Liver (tissue), 3 donors: ENCODE measurements around the gene RNU6-8.

ENCODE experiments used
- ATF3 ChIP-seq: IDR thresholded peaks from 2 replicates; pipeline ENCODE4 v1.6.1; 2016; ENCODE audit warnings: antibody characterized with exemption
- CTCF ChIP-seq: fragments of 150-350 bp; IDR thresholded peaks from 2 replicates; pipeline ENCODE4 v1.5.1; 2017; ENCODE audit warnings: improper control_type of control experiment, low read depth, low read length; ENCODE audit not compliant: missing input control
- FOXA2 ChIP-seq: IDR thresholded peaks from 2 replicates; pipeline ENCODE4 v1.6.1; 2016; ENCODE audit warnings: antibody characterized with exemption
- HNF4A ChIP-seq, 2 donors: conservative IDR thresholded peaks; 2 replicates each; pipeline ENCODE4 v1.6.1; 2016; ENCODE audit warnings: antibody characterized with exemption in 2 of 2, mild to moderate bottlenecking in 2 of 2
- JUND ChIP-seq, 2 donors: IDR thresholded peaks; 2 replicates each; pipeline ENCODE4 v1.6.1; 2016; ENCODE audit warnings: antibody characterized with exemption in 2 of 2
- MAX ChIP-seq: IDR thresholded peaks from 2 replicates; pipeline ENCODE4 v1.6.1; 2016; ENCODE audit warnings: antibody characterized with exemption
- RAD21 ChIP-seq, 2 donors: IDR thresholded peaks; 2 replicates each; pipeline ENCODE4 v1.6.1; 2016; ENCODE audit warnings: antibody characterized with exemption in 2 of 2, mild to moderate bottlenecking in 2 of 2
- REST ChIP-seq: IDR thresholded peaks from 2 replicates; pipeline ENCODE4 v1.6.1; 2016; ENCODE audit warnings: antibody characterized with exemption, mild to moderate bottlenecking
- TAF1 ChIP-seq: conservative IDR thresholded peaks from 2 replicates; pipeline ENCODE4 v1.6.1; 2016; ENCODE audit warnings: antibody characterized with exemption, mild to moderate bottlenecking
- YY1 ChIP-seq: IDR thresholded peaks from 2 replicates; pipeline ENCODE4 v1.6.1; 2016; ENCODE audit warnings: antibody characterized with exemption, mild to moderate bottlenecking
- ZBTB33 ChIP-seq: IDR thresholded peaks from 2 replicates; pipeline ENCODE4 v1.6.1; 2016; ENCODE audit warnings: antibody characterized with exemption
- donor health status: healthy.
- donor health status: healthy.

GRCh38 chr14:32190673-32191072, 12.4 kb downstream of the RNU6-8 start:
- TF ChIP-seq RAD21 (IDR thresholded peaks at IDR 0.05) (no peak), CTCF (no peak), YY1 (no peak), MAX (no peak), HNF4A (conservative IDR thresholded peaks at IDR 0.05) (no peak), TAF1 (no peak), REST (no peak), JUND (IDR thresholded peaks at IDR 0.05) (no peak), ATF3 (no peak), ZBTB33 (no peak), FOXA2 (no peak)
